HG03354 (cell line): ENCODE results near the gene KREMEN1.

Source experiments
- ATAC-seq: cut with Tn5 transposase; IDR thresholded peaks from one replicate; pipeline ENCODE4 v1.9.1; 2021; ENCODE audit warnings: mild to moderate bottlenecking; ENCODE audit not compliant: unreplicated experiment, poor library complexity, severe bottlenecking

Gene KREMEN1

GRCh38 chr22:29165321-29166060 is 92.7 kb downstream of the KREMEN1 start:
- no peak for ATAC-seq

- ATAC-seq: no peak
Observed at GRCh38 chr22:29166180-29166579, 93.3 kb downstream of the KREMEN1 start.

- peak; percentile 91 for ATAC-seq
Observed at GRCh38 chr22:29167032-29167911, 94.4 kb downstream of the KREMEN1 start.

GRCh38 chr22:29171721-29172120 is 98.9 kb downstream of the KREMEN1 start:
- ATAC-seq: no peak

GRCh38 chr22:29172216-29172615 is 99.4 kb downstream of the KREMEN1 start:
- no peak for ATAC-seq

- ATAC-seq: no peak
Observed at GRCh38 chr22:29175312-29175835, 102.5 kb downstream of the KREMEN1 start.

GRCh38 chr22:29183971-29184848 is 111.4 kb downstream of the KREMEN1 start:
- ATAC-seq: no peak

GRCh38 chr22:29184849-29185490 is 112.1 kb downstream of the KREMEN1 start:
- no peak for ATAC-seq

- no peak for ATAC-seq
Observed at GRCh38 chr22:29186302-29186701, 113.5 kb downstream of the KREMEN1 start.

- no peak for ATAC-seq
Observed at GRCh38 chr22:29187831-29188230, 115.0 kb downstream of the KREMEN1 start.

- no peak for ATAC-seq
Observed at GRCh38 chr22:29190051-29190450, 117.2 kb downstream of the KREMEN1 start.

- ATAC-seq: no peak
Observed at GRCh38 chr22:29190918-29191317, 118.1 kb downstream of the KREMEN1 start.

GRCh38 chr22:29193021-29193420 is 120.2 kb downstream of the KREMEN1 start:
- ATAC-seq: no peak

- ATAC-seq: no peak
Observed at GRCh38 chr22:29194184-29194583, 121.3 kb downstream of the KREMEN1 start.

GRCh38 chr22:29195118-29195963 is 122.5 kb downstream of the KREMEN1 start:
- no peak for ATAC-seq

GRCh38 chr22:29195964-29196666 is 123.3 kb downstream of the KREMEN1 start:
- no peak for ATAC-seq

- ATAC-seq: no peak
Observed at GRCh38 chr22:29197096-29197495, 124.3 kb downstream of the KREMEN1 start.

GRCh38 chr22:29198240-29198639 is 125.4 kb downstream of the KREMEN1 start:
- ATAC-seq: no peak
